Stimulated activated CD8-positive, alpha-beta memory T cell treated with anti-CD3 and anti-CD28 coated beads, Interleukin-12 subunit alpha, Interleukin-12 subunit beta, amount 100 ng/mL, for 24 hours (primary cell): Measurements from ENCODE around the gene C16orf96.

Source experiments
- DNase-seq: peaks from one replicate; pipeline ENCODE4 v3.0.0-alpha.2; 2020; ENCODE audit errors: extremely low read depth

The C16orf96 gene

DNA sequence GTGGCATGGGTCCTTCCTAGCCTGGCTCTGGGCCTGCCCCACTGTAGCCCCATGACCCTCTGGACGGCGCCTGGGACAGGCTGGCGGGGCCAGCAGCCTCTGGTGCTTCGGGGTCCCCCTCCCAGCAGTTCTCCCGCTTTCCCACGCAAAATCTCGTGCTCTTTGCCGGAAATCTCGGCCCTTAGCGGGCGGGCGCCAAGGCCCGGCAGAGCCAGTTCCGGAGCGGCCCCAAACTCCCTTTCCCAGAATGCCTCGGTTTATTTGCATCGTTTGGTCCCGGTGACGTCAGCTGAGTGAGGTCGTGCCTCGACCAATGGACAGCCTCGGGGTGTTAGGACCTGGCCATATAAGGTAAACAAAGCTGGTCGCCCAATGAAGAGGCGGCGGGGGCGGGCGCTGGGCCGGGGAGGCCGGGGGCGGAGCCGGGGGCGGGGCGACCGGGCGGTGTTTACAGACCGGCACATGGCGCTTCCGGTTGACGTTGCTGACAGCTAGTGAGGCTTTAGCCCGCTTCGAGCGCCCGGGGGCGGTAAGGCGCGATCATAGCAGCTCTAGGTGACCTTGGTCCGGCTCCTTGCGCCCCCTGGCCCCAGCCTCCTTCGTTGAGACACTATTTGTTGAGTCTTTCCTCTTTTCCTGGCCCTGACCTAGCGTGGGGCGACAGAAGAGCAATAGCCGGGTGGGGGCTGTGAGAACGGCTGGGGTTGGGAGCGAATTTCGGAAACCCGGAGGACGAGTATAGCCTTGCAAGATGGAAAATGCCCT, 60.1 kb downstream of the C16orf96 start:
- DNase-seq: peak; percentile 96

GRCh38 chr16:4617880-4618279, 61.7 kb downstream of the C16orf96 start:
- DNase-seq: no peak

- DNase-seq: no peak
These were observed 62.7 kb downstream of the C16orf96 start for GRCh38 chr16:4618645-4619418.

- no peak for DNase-seq
These were observed 67.5 kb downstream of the C16orf96 start for GRCh38 chr16:4623593-4623992.

DNA sequence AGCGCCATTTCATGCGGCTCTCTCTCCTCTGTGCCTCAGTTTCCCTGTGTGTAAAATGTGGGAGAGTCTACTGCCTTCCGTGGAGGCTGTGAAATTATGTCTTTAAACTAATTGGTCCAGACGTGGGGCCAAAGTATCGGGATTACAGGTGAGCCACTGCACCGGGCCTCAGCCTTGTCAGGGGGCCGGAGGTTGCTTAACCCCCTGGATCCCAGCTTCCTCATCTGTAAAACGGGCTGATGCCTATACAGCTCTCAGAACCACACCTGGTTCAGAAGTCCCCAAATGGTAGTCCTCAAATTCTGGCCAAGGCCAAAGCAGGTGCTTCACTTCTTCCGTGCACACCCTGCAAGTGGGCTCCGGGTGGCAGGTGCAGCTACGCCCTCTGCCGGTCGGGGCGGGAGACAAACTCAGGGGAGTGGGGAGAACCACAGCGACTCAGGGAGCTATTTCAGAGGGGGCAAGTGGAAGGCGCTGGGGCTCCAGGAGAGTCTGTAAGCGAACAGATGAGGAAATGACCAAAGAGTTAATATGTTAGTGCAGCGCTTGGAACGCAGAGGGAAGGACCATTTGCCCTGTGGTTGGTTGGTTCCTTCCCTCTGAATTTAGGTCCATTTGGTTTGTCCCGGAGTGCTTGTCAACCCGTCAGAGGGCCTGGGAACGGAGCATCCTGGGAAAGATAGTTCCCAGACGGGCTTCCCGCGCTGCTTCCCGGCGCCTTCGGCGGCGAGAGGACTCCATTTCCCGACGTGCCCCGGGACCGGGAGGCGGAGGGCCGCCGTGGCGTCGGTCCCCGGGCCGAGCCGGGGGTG, 68.1 kb downstream of the C16orf96 start, which contains the start of gene MGRN1:
Gene MGRN1, plus strand, starts transcription at position 812 of the 812 bp plus-strand sequence. CDS start 135 bp downstream, outside the sequence.
- peak; percentile 80 for DNase-seq

DNA sequence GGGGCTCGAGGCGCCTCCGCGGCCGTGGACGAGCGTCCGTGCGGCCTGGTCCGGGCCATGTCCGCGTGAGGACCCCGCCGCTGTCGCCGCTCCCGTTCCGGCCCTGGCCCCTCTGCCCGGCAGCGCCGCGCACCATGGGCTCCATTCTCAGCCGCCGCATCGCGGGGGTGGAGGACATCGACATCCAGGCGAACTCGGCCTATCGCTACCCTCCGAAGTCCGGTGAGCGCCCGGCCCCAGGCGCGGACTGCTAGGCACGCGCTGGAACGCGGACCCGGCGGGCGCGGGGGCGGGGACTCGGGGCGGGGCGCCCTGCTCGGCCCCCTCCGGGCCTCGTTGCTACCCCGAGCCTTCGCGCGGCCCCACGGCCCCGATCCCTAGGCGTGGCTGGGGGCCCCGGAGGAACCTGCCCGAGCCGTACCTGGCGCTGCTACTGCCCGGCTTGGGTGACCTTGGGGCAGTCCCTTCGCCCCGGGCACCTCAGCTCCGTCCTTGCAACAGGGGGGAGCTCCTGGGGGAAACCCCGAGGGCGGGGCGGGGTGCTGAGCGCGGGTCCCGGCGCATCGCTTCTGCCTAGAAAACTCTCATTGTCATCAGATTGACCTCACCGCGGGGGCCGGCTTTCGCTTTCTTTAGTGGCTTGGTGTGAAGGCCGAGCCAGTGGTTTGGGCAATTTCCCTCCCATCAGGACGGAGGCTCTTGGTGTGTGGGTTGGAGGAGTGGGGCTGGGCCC, 68.9 kb downstream of the C16orf96 start:
- DNase-seq: peak; percentile 57

DNA sequence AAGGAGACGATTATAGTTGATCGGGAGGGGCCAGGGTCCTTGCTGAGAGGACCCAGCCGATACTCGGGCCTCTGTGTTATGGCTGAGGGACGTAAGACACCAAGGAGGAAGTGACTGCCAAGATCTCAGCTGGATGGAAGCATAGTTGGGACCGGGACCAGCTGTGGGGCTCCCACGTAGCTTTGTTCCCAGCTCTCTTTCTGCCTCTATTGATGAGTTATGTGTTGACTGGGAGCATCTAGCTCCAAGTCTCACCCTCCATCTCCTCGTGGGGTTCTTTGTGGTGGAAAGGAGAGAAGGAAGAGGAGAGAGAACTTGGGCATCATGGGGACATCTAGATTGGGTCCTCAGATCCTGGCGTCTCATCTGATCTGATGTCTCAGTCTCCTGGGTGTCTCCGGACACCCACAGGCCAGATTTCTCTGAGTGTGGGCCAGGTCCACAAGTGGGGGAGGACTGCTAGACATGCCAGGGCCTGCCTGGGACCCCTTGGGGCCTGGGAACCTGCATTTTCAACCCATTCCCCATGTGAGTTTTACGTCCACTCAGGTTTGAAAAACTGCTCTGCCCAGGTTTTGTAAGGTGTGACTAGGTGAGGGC, 69.5 kb downstream of the C16orf96 start:
- DNase-seq: no peak

DNA sequence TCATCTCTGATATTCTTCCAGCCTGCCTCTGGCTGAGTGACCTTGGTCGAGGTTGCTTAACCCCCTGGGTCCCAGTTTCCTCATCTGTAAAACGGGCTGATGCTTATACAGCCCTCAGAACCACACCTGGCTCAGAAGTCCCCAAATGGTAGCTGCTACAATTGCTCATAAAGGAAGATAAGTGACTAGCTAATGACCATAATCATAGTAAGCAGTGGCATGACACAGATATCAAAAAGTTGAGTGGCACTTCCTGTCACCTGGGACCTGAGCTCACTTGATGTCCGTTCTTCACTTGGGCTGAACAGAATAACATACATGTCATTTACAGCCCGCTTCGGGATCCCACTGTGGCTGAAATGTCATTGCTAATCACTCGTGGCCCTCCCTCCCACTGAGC, 70.3 kb downstream of the C16orf96 start:
- DNase-seq: no peak

DNA sequence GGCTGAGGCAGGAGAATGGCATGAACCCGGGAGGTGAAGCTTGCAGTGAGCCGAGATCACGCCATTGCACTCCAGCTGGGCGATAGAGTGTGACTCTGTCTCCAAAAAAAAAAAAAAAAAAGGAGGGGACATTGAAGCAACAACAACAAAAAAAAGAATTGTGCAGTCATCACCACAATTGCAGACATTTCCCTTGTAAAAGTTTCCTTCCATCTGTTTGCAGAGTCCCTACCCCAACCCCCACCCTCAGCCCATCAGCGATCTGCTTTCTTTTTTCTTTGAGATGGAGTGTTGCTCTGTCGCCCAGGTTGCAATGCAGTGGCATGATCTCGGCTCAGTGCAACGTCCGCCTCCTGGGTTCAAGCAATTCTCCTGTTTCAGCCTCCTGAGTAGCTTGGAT, 72.1 kb downstream of the C16orf96 start:
- no peak for DNase-seq

DNA sequence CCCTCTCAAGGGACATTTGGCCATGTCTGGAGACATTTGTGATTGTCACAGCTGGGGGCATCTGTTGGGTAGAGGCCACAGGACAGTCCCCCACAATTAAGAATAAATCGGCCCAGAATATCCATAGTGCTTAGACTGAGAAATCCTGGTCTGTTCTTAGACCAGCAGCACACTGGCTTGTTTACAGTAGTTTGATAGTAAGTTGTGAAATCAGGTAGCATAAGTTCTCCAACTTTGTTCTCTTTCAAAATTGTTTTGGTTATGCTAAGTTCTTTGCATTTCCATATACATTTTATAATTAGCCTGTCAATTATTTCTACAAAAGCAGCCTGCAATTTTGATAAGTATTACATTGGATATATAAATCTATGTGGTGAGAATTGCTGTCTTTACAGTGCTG, 75.3 kb downstream of the C16orf96 start:
- DNase-seq: no peak

DNA sequence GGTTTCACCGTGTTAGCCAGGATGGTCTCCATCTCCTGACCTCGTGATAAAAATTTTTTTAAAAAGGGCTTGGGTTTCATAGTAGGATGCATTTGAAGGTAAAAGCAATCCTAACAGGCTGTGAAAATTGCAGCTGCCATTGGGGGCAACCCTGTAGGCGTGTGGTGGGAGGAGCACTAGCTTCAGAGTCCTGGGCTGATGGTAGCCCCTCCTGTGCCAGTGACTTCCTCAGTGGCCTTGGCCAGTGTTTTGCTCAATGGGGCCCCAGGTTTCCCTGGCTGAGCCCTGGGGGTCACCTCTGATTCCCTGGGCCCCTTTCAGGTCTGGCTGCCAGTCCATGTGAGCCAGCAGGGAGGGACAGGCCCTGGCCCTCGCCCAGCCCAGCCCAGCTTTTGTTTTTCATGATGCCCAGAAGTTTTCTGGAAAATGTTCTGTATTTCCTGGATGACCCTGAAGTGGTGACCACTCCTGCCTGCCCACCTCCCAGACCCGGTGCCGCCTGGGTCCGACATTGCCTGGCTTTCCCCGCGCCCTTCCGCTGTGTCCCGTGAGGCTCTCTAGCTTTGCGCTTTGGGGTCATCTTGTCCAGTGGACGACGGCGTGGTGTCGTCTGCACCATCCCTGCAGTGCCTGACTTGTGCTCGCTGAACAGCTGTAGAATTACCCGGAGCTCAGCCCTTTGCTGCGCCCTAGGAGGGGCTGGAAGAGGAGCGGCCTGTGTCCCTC, 77.9 kb downstream of the C16orf96 start:
- no peak for DNase-seq

DNA sequence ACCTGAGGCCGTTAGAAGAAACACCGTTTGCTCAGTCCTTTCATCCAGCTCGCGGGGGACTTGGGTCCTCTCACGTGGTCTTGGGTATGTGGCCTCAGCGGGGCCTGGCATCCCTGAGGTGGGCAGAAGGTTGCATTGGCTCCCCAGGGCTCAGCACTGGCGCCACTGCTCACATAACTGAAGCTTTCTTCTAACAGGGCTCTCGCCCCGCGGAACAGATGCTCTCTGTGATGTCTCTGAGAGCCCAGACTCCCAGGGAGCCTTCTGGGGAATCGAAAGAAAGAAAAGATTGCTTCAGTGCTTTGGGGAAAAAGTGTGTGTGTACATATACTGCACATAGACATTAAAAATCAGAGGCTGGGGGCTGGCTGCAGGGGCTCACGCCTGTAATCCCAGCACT, 78.6 kb downstream of the C16orf96 start:
- no peak for DNase-seq

DNA sequence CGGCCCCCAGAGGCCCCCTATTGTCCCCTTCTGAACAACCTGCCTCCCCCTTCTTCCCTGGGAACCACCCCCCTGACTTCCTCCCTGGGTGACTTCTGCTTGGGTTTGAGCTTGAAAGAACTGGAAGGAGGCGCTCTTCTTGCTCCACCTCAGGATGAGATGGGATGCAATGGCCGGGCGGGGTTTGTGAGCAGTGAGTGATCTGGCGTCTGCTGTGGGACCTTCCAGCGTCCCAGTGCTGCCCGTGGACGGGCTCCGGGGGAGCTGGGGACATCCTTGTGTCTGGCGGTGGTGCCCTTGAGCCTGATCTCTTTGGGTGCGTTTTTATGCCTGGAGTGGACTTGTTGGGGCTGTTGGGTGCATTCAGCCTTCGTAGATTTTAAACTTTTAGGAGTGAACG, 80.1 kb downstream of the C16orf96 start:
- DNase-seq: no peak

DNA sequence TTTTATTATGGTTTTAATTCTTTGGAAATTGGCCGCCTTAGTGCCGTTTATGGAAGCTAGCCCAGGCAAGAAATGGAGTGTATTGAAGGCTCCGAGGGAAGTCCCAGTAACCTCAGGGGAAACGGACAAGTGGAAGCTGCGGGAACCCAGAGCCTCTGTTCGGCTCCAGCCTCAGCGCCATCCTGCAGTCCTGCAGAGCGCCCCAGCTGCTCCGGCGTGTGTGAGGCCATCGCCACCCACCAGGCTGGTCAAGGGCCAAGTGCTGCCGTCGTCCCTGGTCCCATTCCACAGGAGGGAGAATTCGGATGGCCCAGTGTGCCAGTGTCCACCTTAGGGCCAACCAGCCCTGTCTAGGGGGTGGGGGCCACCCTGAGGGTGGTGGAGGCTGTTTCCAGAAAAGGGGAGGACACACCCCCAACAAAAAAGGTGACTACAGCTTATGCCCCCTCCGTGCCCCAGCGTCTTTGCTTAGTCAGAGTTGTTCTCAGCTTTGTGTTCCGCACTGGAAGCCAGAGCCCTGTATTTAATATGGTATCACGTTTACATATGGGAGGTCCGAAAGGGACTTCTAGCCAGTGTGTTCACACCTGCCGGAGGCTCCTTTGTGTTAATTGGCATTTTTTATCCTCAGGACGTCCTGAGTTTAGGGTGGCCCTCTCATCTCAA, 81.5 kb downstream of the C16orf96 start:
- no peak for DNase-seq

GRCh38 chr16:4639899-4640509, 83.9 kb downstream of the C16orf96 start:
- no peak for DNase-seq

GRCh38 chr16:4640572-4641305, 84.6 kb downstream of the C16orf96 start:
- no peak for DNase-seq

DNA sequence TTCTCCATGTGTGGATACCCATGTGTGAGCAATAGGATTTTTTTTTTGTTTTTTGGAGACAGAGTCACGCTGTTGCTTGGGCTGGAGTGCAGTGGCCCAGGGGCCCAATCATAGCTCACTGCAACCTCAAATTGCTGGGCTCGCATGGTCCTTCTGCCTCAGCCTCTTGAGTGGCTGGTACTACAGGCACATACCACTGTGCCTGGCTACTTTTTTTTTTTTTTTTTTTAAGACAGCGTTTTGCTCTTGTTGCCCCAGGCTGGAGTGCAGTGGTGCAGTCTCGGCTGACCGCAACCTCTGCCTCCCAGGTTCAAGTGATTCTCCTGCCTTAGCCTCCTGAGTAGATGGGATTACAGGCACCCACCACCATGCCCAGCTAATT, 85.2 kb downstream of the C16orf96 start:
- no peak for DNase-seq

GRCh38 chr16:4641895-4642294, 85.8 kb downstream of the C16orf96 start:
- DNase-seq: no peak
